MCF 10A (cell line): Measurements from ENCODE around the gene CRIM1. TPM values are rescaled to one million over a fixed set of nuclear protein-coding genes. Genes with fewer than 3 reads are reported as not detected.

ENCODE experiments used
- BruUV-seq: library from RNA; stranded (reverse); fragments of 400-500 nt; replicated peaks from 2 replicates; lab custom pipeline; 2021; lab: Mats Ljungman, UMichigan
- CTCF ChIA-PET: fragments of 300-600 bp; sonication (Branson Sonifier 250); formaldehyde crosslinking; extraction: SDS; loops from one replicate; lab custom pipeline; 2021; ENCODE audit warnings: antibody characterized with exemption, inconsistent platforms; lab: Yijun Ruan, JAX
- POLR2A ChIA-PET: fragments of 300-600, 350-650 bp; sonication (Branson Sonifier 250); formaldehyde crosslinking; extraction: SDS; loops from one replicate; lab custom pipeline; 2020; ENCODE audit warnings: antibody characterized with exemption, inconsistent platforms; lab: Yijun Ruan, JAX
- DNase-seq: peaks from one replicate; pipeline ENCODE4 v3.0.0-alpha.2; 2018; ENCODE audit not compliant: unreplicated experiment
- H3K27ac Mint-ChIP-seq: one replicate; pipeline ENCODE4 v1.8.0; 2022; ENCODE audit warnings: mild to moderate bottlenecking, low read depth, mixed read lengths; ENCODE audit not compliant: unreplicated experiment
- H3K27me3 Mint-ChIP-seq: one replicate; pipeline ENCODE4 v1.8.0; 2022; ENCODE audit warnings: mixed read lengths; ENCODE audit not compliant: insufficient read depth, unreplicated experiment
- H3K36me3 Mint-ChIP-seq: one replicate; pipeline ENCODE4 v1.8.0; 2022; ENCODE audit warnings: mild to moderate bottlenecking, moderate library complexity, mixed read lengths; ENCODE audit not compliant: insufficient read depth, unreplicated experiment
- H3K4me1 Mint-ChIP-seq: one replicate; pipeline ENCODE4 v1.8.0; 2022; ENCODE audit warnings: mixed read lengths; ENCODE audit not compliant: insufficient read depth, unreplicated experiment
- H3K4me3 Mint-ChIP-seq: one replicate; pipeline ENCODE4 v1.8.0; 2022; ENCODE audit warnings: mild to moderate bottlenecking, moderate library complexity, mixed read lengths; ENCODE audit not compliant: unreplicated experiment
- H3K9me3 Mint-ChIP-seq: one replicate; pipeline ENCODE4 v1.8.0; 2022; ENCODE audit warnings: mixed read lengths; ENCODE audit not compliant: unreplicated experiment
- intact Hi-C: fragments of 100-400 bp; cut with micrococcal nuclease; formaldehyde crosslinking; loops from 2 replicates; pipeline ENCODE4 v1.14.1; 2022
- total RNA-seq: library from RNA; stranded (reverse); gene quantifications from 2 replicates; pipeline ENCODE4 v1.2.3, GENCODE V29; 2022
- TF ChIP-seq, protein P1 (sequence below): fragments of 200-600 bp; IDR thresholded peaks from one replicate; pipeline ENCODE4 v1.8.0; 2022; ENCODE audit warnings: antibody characterized with exemption, mild to moderate bottlenecking; ENCODE audit not compliant: unreplicated experiment

CRIM1 gene
- total RNA-seq, 1 experiment from 2014 or later: 185 TPM

DNA sequence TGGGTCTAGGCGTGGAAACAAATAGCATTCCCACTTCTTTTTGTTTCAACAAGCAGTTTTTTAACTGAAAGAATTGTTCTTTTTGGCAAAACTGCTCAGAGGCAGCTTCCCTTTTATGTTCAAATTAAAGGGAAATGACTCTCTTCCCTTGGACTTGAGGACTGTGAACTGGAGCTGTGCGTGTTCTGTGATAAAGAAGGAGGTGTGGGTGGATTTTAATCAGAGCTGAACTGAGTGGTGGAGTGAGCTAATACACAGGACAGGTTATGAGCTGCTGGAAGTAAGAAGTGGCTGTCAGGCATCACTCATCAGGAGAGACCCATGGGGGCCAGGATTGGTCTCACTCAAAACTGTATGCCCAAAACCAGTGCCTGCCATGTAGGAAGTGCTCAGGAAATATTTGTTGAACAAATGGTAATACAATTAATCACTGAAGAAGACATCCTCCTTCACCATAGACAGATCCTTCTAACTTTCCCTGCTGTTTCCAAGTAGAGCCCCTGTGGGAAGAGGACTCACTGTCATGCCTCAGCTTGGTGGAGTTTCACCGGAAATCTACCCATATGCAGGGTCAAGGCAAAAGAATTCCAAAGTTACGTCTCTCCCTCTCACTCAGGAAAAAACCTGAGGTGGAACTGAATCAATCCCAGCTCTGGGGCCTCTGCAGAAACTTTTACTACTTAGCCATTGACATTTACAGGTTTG lies 186.5 kb downstream of the CRIM1 start:
- BruUV-seq: no TSS peak
- POLR2A ChIA-PET: interaction anchor here (0.9 to 5.5 kb wide), 2 partner anchors 15 to 192 kb away, joined by 3 to 23 read pairs; no protein-coding TSS in a partner anchor

DNA sequence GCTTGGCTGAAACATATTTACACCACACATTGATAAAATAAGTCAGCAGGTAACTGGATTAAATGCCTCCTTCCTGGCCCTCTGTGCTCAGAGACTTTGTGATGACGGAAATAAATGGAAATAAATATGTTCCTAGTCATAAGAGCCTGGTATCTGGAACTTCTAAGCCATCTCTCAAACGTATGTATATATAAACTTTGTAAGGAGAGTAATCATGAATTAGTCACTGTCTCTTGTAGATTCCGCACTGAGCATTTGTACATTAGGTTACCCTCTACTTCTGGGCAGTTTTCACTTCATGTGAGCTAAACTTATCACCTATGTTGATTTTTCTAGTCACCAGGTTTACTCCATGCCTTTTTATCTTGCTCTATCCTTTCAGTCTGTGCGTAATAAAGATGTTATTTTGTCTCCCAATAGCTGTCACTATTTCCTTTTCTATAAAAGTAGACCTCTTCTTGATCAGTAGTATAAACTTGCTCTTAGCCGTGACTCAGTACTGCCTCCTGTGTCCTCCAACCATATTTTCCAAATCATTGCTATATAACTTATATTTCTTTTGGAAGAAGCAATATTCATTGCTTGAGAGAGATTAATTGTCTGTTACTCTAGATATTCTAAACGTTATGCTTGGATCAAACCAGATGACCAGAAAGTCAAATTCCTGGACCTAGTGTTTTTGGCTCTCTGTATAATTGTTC lies 189.2 kb downstream of the CRIM1 start:
- Mint-ChIP-seq H3K4me1 (no peaks in the 10 kb centered on the region), H3K36me3 (peaks cover 55% of the 10 kb centered on the region), H3K4me3 (no peak overlapping the region), H3K27ac (peak overlapping the region; percentile 46), H3K27me3 (no peaks in the 10 kb centered on the region), H3K9me3 (no peaks in the 10 kb centered on the region)
- ChIA-PET CTCF (interaction anchor here (0.5 to 2.9 kb wide), 9 partner anchors 9 to 217 kb away, joined by 3 to 9 read pairs (median 7); no protein-coding TSS in a partner anchor), POLR2A (interaction anchor here (1.4 to 5.5 kb wide), 2 partner anchors 12 kb away, joined by 3 to 23 read pairs; no protein-coding TSS in a partner anchor)
- intact Hi-C loops: loop anchor here (5.0 kb wide), 1 partner anchor 118 kb away; no protein-coding TSS in a partner anchor
- DNase-seq: no peak
- BruUV-seq: no TSS peak
- TF ChIP-seq, protein P1, sequence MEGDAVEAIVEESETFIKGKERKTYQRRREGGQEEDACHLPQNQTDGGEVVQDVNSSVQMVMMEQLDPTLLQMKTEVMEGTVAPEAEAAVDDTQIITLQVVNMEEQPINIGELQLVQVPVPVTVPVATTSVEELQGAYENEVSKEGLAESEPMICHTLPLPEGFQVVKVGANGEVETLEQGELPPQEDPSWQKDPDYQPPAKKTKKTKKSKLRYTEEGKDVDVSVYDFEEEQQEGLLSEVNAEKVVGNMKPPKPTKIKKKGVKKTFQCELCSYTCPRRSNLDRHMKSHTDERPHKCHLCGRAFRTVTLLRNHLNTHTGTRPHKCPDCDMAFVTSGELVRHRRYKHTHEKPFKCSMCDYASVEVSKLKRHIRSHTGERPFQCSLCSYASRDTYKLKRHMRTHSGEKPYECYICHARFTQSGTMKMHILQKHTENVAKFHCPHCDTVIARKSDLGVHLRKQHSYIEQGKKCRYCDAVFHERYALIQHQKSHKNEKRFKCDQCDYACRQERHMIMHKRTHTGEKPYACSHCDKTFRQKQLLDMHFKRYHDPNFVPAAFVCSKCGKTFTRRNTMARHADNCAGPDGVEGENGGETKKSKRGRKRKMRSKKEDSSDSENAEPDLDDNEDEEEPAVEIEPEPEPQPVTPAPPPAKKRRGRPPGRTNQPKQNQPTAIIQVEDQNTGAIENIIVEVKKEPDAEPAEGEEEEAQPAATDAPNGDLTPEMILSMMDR: peak; percentile 14

More for the DNA sequence above, 186.5 kb downstream of the CRIM1 start:
- Mint-ChIP-seq H3K27ac (peak overlapping the region; percentile 66), H3K9me3 (no peaks in the 10 kb centered on the region), H3K36me3 (peaks cover 28% of the 10 kb centered on the region), H3K4me1 (no peaks in the 10 kb centered on the region), H3K27me3 (no peaks in the 10 kb centered on the region), H3K4me3 (no peak overlapping the region)
- TF ChIP-seq, protein P1: no peak
- CTCF ChIA-PET: interaction anchor here (0.9 to 3.9 kb wide), 4 partner anchors 14 to 190 kb away, joined by 3 to 20 read pairs (median 4); partner anchors contain the start of gene CRIM1
- no peak for DNase-seq
- intact Hi-C loops: no loop called here

DNA sequence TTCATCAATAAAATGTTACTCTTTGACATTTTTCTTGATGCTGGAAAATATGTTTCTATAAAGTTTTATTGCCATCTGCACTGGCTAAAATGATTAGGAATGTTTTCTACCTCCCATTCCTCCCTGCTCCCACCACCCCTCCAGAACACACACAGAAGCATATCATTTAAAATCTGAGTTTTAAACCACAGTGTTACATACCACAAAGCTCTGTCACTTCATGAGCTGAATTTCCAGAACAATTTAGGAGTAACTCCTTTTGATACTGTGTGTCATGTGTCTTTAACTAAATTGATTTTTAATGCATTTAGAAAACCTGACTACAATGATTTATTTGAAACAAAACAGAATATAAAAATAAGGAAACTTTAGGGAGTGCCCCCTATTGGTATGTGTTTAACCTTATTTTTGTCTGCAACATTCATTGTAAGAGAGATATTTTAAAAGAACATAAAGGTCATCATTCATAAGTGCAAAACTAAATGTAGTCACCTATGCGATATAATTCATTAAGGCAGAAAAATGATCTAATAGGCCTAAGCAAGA lies 190.4 kb downstream of the CRIM1 start:
- intact Hi-C loops: loop anchor here (5.0 kb wide), 1 partner anchor 116 kb away; no protein-coding TSS in a partner anchor
- H3K4me1 Mint-ChIP-seq: no peaks in the 10 kb centered on the region
- ChIA-PET CTCF (interaction anchor here (0.6 to 1.9 kb wide), 12 partner anchors 10 to 586 kb away, joined by 3 to 8 read pairs (median 4); partner anchors contain the start of gene CRIM1), POLR2A (interaction anchor here (1.4 to 5.5 kb wide), 2 partner anchors 11 to 119 kb away, joined by 4 to 23 read pairs; no protein-coding TSS in a partner anchor)
- H3K27ac Mint-ChIP-seq: peak overlapping the region; percentile 46
- H3K4me3 Mint-ChIP-seq: no peak overlapping the region
- H3K9me3 Mint-ChIP-seq: no peaks in the 10 kb centered on the region
- BruUV-seq: no TSS peak
- H3K27me3 Mint-ChIP-seq: no peaks in the 10 kb centered on the region
- TF ChIP-seq, protein P1: peak; percentile 17
- H3K36me3 Mint-ChIP-seq: peaks cover 67% of the 10 kb centered on the region
- DNase-seq: no peak
